Uterus (tissue), 4 donors: ENCODE data around the gene MAP1LC3B2. TPM values are rescaled to one million over a fixed set of nuclear protein-coding genes. Genes with fewer than 3 reads are reported as not detected.

ENCODE experiments used
- DNase-seq, 2 donors: peaks; one replicate each; pipeline ENCODE4 v3.0.0-alpha.2; 2019 to 2020
- H3K27ac ChIP-seq, 2 donors: fragments of 200-600 bp; sonication (generic); 1 replicate in 1 of 2; 2 replicates in 1 of 2; pipeline ENCODE4 v1.5.1; 2016 to 2018
- H3K27me3 ChIP-seq, 2 donors: fragments of 200-600 bp; sonication (generic); one replicate each; pipeline ENCODE4 v1.5.1; 2018 to 2019; ENCODE audit warnings: control low read depth in 1 of 2
- H3K36me3 ChIP-seq, 2 donors: fragments of 200-600 bp; sonication (generic); one replicate each; pipeline ENCODE4 v1.5.1; 2019; ENCODE audit warnings: control low read depth in 1 of 2
- H3K4me1 ChIP-seq, 2 donors: fragments of 200-600 bp; sonication (generic); one replicate each; pipeline ENCODE4 v1.5.1; 2018 to 2019; ENCODE audit warnings: control low read depth in 1 of 2
- H3K4me3 ChIP-seq, 2 donors: fragments of 200-600 bp; sonication (generic); 1 replicate in 1 of 2; 2 replicates in 1 of 2; pipeline ENCODE4 v1.5.1; 2018 to 2019; ENCODE audit warnings: mild to moderate bottlenecking in 1 of 2
- H3K9me3 ChIP-seq, 2 donors: fragments of 200-600 bp; sonication (generic); one replicate each; pipeline ENCODE4 v1.5.1; 2019; ENCODE audit warnings: control low read depth in 1 of 2
- POLR2A ChIP-seq, 2 donors: fragments of 450-650 bp; IDR thresholded peaks; one replicate each; pipeline ENCODE4 v1.6.1; 2016; ENCODE audit warnings: antibody characterized with exemption in 2 of 2, mild to moderate bottlenecking in 1 of 2, moderate library complexity in 1 of 2
- intact Hi-C: fragments of 100-400 bp; cut with DNase I; formaldehyde crosslinking; loops from one replicate; pipeline ENCODE4 v1.15.1; 2023; ENCODE audit warnings: low total_unique reads
- total RNA-seq, 4 donors: library from RNA; depleted of rRNA in 3 of 4; stranded (reverse); fragments of >200 nt in 3 of 4; gene quantifications; one replicate each; pipeline versions ENCODE4 v1.1.0 to v1.2.4, GENCODE V29; 2014 to 2023
- TF ChIP-seq, protein P1 (sequence below), 4 experiments: fragments of 200-600 bp in 2 of 4; fragments of 450-650 bp in 2 of 4; sonication (generic) in 2 of 4; IDR thresholded peaks; one replicate each; pipeline ENCODE4 v1.5.1; 2016 to 2019; ENCODE audit warnings: antibody characterized with exemption in 4 of 4, mild to moderate bottlenecking in 2 of 4, moderate library complexity in 1 of 4
- donor health status: DM: yes; HTN: yes; CAD: no.

MAP1LC3B2 gene
- total RNA-seq, 4 donors from 2014 or later: 1.8 to 3.6 TPM; not detected in 2

DNA sequence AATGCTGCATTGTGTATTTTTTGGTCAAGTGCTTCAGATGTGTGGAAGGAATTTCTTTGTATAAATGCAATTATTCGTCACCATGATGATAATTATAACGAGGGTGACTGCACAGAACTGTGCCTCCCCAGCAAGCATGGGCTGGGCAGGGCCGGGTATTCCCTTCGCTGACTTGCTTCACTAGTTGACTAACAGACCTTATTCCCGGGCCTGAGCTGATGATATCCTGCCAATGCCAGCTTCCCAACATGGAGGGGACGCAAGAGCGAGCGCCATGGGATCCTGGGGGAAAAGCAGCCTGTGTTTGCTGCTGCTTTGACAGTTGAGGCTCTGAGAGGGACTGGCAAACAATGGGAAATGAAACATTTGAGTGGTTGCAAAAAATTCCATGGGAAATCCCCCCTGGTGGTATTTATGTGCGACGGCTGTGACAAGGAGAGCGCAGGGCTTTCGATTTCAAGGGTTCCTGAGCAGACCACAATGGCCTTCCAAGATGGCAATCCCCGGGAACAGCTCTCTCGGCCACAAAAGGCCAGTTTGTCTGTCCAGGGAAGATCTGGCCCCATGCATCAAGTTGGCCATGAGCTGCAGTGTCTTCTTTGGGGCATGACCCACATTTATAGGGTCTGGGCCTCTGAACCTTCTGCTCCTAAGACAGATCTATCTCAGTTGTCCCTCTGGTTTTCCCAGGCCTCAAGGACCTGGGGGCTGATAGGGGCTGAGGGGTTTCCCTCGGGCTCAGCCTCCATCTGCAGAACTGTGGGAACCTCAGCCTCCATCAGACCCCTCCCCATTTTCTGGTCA lies 21.9 kb upstream of the MAP1LC3B2 start:
- no peaks in the 10 kb centered on the region for H3K36me3 ChIP-seq
- no peak for TF ChIP-seq POLR2A (IDR thresholded peaks at IDR 0.05)
- TF ChIP-seq, protein P1, sequence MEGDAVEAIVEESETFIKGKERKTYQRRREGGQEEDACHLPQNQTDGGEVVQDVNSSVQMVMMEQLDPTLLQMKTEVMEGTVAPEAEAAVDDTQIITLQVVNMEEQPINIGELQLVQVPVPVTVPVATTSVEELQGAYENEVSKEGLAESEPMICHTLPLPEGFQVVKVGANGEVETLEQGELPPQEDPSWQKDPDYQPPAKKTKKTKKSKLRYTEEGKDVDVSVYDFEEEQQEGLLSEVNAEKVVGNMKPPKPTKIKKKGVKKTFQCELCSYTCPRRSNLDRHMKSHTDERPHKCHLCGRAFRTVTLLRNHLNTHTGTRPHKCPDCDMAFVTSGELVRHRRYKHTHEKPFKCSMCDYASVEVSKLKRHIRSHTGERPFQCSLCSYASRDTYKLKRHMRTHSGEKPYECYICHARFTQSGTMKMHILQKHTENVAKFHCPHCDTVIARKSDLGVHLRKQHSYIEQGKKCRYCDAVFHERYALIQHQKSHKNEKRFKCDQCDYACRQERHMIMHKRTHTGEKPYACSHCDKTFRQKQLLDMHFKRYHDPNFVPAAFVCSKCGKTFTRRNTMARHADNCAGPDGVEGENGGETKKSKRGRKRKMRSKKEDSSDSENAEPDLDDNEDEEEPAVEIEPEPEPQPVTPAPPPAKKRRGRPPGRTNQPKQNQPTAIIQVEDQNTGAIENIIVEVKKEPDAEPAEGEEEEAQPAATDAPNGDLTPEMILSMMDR (IDR thresholded peaks at IDR 0.05): no peak
- no peaks in the 10 kb centered on the region for H3K27me3 ChIP-seq
- no peak for DNase-seq
- H3K4me1 ChIP-seq: no peaks in the 10 kb centered on the region
- H3K27ac ChIP-seq: no peak overlapping the region
- no peak overlapping the region for H3K4me3 ChIP-seq
- intact Hi-C loops: loop anchor here (10.0 kb wide), 1 partner anchor 57 kb away; no protein-coding TSS in a partner anchor
- H3K9me3 ChIP-seq: no peaks in the 10 kb centered on the region

DNA sequence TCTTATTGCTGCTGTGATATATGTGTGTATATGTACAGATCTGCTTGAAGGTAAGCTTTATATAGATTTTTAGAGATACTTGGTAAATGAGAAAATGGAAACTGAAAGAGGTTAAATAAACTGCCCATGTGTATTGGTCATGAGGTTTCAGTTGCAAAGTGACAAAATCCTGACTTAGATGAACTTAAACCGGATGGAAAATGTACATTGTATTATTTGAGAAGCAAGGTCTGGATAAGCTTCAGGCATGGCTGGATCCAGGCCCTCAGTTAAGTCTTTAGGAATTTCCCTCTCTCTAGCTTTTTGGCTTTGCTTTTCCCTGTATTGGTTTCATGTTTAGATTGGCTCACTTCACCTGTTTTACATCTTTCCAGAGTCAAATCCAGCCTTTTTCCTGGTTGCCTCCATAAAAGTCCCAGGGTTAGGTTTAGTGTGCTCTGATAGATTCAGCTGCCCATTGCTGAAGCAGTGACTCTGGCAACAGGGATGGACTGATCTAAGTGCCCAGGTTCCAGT lies 21.0 kb upstream of the MAP1LC3B2 start:
- no peaks in the 10 kb centered on the region for H3K4me1 ChIP-seq
- no peak for TF ChIP-seq POLR2A (IDR thresholded peaks at IDR 0.05)
- TF ChIP-seq, protein P1 (IDR thresholded peaks at IDR 0.05): no peak
- no peaks in the 10 kb centered on the region for H3K9me3 ChIP-seq
- no peaks in the 10 kb centered on the region for H3K27me3 ChIP-seq
- H3K4me3 ChIP-seq: no peak overlapping the region
- no peaks in the 10 kb centered on the region for H3K36me3 ChIP-seq
- no peak for DNase-seq
- intact Hi-C loops: loop anchor here (10.0 kb wide), 1 partner anchor 57 kb away; no protein-coding TSS in a partner anchor
- H3K27ac ChIP-seq: peak overlapping the region; percentile 54 to 66

DNA sequence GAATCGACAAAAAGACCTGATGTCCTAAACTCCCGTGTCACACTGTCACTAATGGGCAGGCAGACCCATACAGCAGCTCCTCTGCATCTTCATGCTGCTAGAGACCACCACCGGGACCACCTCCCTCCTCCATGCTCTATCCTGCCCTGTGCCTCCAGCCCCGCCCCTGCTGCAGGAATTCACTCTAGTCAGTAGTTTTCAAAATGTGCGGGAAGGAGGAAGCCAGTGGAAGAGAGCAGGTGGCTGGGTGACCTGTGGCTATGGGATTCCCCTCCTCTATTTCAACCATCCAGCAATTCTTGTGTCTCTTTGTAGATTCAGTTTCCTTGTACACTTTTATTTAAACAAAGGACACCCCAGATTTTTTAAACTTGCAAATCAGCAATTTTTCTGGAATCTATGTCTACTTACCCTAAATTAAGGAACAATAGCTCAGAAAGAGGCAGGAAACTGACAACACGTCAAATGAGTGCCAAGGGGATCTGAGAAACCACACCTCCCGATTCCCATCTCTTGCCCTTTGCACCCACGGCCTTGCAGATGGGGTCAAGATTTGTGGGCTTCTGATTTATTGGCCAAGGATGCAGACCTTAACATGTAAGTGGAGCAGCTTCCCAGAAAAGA lies 20.4 kb upstream of the MAP1LC3B2 start:
- Histone ChIP-seq H3K9me3 (no peaks in the 10 kb centered on the region), H3K27ac (peak overlapping the region; percentile 54 to 66), H3K4me1 (no peaks in the 10 kb centered on the region), H3K36me3 (no peaks in the 10 kb centered on the region), H3K4me3 (no peak overlapping the region), H3K27me3 (no peaks in the 10 kb centered on the region)
- no peak for DNase-seq
- TF ChIP-seq, protein P1 (IDR thresholded peaks at IDR 0.05): no peak
- TF ChIP-seq POLR2A (IDR thresholded peaks at IDR 0.05): no peak
- intact Hi-C loops: loop anchor here (10.0 kb wide), 1 partner anchor 56 kb away; no protein-coding TSS in a partner anchor

DNA sequence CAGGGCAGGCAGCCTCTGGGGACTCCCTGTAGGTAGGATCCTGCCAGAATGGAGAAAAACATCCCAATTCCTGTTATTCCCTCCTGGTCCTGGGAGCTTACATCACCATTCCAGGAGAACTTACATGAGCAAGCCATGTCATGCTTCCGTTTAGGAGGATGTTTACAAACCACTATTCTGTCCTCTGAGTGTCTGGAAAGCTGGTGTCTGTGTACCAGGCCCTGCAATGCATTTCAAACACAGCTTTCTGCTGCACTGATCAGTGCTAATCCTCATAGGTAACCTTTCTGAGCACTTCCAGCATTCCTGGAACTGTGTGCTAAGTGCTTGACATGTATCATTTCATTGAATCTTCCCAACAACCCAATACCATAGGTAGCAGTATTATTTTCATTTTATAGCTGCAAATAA lies 19.8 kb upstream of the MAP1LC3B2 start:
- DNase-seq: no peak
- Histone ChIP-seq H3K9me3 (no peaks in the 10 kb centered on the region), H3K36me3 (no peaks in the 10 kb centered on the region), H3K4me3 (no peak overlapping the region), H3K27me3 (no peaks in the 10 kb centered on the region), H3K4me1 (peaks cover 0 to 2% of the 10 kb centered on the region in 2 donors), H3K27ac (peak overlapping the region; percentile 54 to 66)
- intact Hi-C loops: loop anchor here (10.0 kb wide), 1 partner anchor 55 kb away; no protein-coding TSS in a partner anchor
- no peak for TF ChIP-seq POLR2A (IDR thresholded peaks at IDR 0.05)
- TF ChIP-seq, protein P1 (IDR thresholded peaks at IDR 0.05): no peak
